GM19455 (cell line): Measurements from ENCODE around the gene TXNIP.

Source experiments
- ATAC-seq: cut with Tn5 transposase; IDR thresholded peaks from one replicate; pipeline ENCODE4 v1.9.1; 2021; ENCODE audit not compliant: unreplicated experiment

Gene TXNIP

DNA sequence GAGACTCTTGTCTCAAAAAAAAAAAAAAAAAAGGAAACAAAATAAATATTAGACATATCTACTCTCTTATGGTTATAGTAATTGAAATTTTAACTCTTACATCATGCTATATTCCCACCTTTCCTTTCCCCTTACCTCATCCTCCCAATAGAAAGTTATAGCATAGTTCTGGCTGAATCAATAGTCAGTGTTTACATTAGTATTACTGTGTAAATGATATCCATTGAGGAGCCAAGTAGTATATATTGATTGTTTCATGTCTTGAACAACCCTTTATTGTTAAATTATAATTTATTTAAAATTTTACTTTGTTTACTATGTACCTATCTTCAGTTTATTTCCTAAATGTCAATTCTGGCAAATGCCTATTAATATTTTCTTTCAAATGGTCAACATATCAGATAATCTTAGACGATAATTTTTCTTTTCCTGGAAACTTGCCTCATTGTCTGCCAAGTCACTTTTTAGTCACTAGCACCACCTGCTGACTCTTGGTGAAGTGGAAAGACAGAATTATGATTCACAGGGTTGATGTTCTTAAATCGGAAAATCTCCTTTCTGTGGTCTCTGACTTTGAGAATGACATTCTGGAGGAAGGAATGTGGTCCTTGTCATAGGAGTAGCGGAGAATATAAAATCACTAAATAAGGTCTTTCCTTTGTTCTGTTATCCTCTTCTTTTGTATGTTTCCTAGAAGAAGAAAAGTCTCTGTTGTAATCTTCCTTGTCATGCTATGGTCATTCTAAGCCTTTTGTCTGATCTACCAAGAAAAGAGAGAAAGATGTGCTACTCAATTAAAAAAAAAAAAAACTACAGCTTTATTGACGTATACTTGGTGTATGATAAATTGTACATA lies 16.6 kb upstream of the TXNIP start:
- no peak for ATAC-seq

DNA sequence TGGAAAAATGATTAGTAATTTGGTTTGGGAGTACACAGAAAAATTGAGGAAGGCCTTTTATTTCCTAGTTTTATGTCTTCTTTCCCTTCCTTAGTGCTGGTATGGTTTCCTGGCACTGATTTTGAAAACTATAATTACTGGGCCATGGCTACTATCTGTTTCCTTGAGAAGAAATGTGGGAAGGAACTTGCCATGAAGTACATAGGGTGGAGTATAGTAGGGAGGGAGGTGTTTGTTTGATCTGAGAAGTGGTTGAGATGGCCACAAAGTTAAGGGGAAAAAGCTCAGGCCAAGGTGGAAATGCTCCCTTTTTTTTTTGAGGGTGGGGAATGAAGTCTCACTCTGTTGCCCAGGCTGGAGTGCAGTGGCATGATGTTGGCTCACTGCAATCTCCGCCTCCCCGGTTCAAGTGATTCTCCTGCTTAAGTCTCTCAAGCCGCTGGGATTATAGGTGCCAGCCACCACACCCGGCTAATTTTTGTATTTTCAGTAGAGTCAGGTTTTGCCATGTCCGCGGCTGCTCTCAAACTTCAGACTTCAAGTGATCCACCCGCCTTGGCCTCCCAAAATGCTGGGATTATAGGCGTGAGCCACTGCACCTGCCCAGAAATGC lies 13.9 kb upstream of the TXNIP start:
- ATAC-seq = no peak

DNA sequence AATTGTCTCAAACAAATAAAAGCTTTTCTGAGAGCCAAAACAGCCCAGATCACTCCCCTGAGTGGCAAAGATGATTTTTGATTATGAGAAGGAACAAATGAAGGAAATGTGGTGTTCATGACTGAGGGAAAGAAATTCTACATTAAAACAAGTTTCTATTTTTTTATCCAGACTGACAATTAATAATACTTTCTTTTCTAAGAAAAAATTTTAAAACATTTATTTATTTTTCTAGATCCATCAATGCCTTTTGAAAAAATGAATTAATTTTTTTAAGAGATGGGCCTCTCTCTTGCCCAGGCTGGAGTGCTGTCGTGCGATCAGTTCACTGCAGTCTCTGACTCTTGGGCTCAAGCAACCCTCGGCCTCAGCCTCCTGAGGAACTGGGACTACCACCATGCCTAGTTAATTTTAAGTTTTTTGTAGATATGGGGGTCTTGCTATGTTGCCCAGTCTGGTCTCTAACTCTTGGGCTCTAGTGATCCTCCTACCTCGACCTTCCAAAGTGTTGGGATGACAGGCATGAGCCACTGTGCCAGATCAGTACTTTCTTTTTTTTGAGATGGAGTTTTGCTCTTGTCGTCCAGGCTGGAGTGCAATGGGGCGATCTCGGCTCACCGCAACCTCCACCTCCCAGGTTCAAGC lies 11.2 kb upstream of the TXNIP start:
- ATAC-seq = no peak

- ATAC-seq = no peak
These were observed 5.3 kb upstream of the TXNIP start for GRCh38 chr1:146001709-146002108.

GRCh38 chr1:145999321-146000024 lies 3.1 kb upstream of the TXNIP start:
- no peak for ATAC-seq

- no peak for ATAC-seq
These were observed 1.3 kb upstream of the TXNIP start for GRCh38 chr1:145997718-145998023.

DNA sequence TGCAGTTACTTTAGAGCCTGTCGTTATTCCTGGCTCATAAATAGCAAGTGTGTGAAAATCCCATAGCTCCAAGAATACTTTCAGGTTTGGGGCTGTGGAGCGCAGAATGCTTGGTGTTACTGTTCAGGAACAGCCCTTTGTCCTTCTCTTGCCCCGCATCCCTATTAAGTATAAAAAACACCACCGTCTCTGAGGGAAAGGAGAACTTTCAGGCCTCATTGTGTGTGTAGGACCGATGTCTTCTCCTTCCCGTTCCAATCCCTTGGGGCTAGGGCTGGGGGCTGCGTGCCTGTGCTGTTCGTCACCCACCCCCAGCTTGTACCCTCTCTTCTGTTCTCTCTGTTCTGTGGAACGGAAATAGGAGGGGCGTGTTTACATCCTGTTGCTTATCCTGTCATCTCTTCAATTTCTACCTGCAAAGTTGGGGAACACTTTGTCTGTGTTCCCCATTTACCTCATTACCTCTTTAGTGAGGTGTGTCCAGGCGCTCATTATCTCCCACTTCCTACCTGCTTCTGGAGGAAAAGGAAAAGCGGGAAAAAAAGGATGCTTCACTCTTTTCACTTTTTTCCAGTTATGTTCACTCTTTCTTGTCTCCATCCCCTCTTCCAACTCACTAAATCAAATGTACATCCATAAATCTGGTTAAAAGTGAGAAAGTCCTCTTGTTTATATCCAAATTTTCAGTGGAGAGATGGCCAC lies 788 bp upstream of the TXNIP start:
- peak; percentile 19 for ATAC-seq

- ATAC-seq = no peak
These were observed 381 bp downstream of the TXNIP start for GRCh38 chr1:145995964-145996432.

DNA sequence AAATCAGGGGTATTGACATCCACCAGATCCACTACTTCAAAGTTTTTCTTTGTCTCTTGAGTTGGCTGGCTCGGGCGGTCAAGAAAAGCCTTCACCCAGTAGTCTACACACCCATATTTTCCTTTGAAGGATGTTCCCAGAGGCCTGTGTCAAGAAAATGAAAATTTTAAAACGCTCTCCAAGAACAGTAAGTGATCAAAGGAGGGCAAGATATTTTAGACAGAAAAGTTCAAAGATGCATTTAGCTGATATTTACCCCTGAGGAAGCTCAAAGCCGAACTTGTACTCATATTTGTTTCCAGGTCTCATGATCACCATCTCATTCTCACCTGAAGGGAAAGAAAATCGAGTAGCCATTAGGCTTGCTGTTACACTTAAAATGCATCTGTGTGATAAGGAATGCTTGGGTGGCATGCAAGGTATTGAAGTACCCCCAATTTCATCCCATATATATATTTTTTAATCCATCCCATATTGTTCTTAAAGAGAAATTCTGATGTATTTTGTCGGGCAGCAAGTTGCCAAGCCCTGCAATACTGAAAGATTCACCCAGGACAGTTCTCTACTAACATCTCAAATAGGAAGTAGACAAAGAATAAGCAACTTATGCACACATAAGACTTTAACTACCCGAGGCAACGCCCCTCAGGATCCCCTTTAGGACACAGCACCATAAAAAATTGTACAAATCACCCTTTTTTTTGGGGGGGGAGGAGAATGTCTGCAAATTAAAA lies 1.1 kb downstream of the TXNIP start:
- no peak for ATAC-seq

DNA sequence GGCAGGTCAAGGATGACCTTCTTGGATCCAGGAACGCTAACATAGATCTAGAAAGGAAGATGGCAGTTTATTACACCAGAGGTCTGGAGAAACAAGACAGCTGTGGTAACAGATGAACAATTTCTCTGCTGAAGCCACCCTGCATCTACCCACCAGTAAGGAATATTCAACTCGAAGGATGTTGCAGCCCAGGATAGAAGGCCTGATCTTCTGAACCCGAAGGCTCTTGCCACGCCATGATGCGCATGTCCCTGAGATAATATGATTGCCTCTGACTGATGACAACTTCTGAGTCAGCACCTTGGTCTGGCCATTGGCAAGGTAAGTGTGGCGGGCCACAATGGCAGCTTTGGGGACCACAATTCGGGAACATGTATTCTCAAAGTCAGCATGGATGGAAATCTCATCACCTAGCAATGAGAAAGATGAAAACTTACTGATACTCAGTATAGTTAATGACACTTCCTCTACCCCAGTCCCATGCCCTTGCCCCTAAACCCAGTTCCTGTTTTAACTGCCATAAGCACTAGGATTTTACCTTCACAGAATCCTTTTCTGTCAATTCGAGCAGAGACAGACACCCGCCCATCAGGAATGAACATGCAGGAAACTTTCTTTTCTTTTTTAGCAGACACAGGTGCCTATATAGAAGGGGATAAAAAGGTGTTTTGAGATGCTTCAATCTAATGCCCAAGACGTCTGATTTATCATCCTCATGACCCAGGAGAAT lies 1.8 kb downstream of the TXNIP start:
- no peak for ATAC-seq

- ATAC-seq = no peak
These were observed 2.6 kb downstream of the TXNIP start for GRCh38 chr1:145993618-145994390.

DNA sequence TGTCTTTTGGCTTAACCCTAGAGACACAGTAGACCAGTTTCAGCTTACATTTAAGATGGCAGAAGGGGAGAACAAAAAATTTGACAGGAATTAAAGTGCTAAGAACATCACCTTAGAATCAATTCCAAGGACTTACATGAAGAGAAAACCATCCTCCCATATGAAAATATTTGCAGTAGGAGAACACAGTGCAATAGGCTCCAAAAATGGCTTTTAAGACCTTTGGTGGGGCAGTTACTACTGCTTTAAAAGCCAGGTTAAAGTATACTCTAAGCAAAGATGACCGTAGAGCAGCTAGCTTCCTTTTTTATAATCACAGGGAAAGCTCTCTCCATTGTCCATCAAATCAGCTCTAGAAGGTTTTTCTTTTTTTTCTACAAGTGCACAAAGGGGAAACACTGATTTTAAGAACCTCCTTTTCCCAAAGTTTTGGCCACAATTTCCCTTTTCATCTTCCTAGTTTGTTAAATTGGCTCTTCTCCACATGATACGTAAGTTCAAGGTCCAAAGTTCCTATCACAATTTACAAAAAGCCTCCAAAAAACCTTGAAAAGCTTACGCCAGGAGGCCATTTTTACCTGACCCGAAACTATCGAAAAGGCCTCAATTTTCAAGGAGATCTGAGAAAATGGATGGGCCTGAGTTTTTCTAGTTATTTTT lies 3.3 kb downstream of the TXNIP start:
- ATAC-seq = no peak

DNA sequence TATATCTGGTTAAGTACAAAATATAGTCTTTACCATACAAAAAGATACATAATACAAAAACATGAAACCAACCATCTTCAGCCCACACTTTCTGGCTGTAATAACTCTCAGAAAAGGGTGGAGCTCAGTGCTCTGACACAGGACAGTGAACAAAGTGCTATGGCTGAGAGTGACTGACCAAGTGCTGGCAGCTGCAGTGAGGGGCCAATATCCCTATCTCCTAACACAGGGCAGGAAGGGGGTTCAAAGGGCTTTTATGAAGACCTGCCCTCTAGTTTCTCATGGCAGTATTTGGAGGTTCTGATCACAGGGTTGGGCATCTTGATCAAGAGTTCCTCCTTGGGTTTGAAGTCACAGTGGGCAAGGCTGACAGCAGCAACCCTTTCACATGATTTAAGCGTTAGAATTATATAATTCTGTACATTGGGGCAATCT lies 3.9 kb downstream of the TXNIP start:
- ATAC-seq = no peak

GRCh38 chr1:145991735-145992412 lies 4.5 kb downstream of the TXNIP start:
- no peak for ATAC-seq

GRCh38 chr1:145990249-145990855 lies 6.0 kb downstream of the TXNIP start:
- no peak for ATAC-seq

DNA sequence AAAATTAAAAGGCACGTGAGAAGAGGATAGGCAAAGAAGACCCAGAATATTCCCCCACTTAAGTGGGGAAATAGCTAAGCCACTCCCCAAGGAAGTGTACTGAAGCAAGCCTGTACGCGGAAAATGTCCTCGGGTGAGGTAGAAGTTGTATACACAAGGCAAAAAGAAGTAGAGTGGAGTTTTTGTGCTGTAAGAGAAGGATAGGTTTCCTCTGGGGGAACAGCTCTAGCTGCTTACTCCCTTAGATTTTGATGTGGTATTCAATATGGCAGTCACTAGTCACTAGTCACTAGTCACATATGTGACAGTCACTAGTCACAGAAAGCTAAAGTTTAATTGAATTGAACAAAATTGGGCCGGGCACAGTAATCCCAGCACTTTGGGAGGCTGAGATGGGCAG lies 7.6 kb downstream of the TXNIP start:
- no peak for ATAC-seq

- no peak for ATAC-seq
These were observed 8.5 kb downstream of the TXNIP start for GRCh38 chr1:145987926-145988325.
